Astrocyte (in vitro differentiated cells and primary cell): ENCODE measurements around the gene PEMT. TPM values are rescaled to one million over a fixed set of nuclear protein-coding genes. Genes with fewer than 3 reads are reported as not detected.

Experiments
- DNase-seq: peaks from one replicate; pipeline ENCODE4 v3.0.0-alpha.2; 2010; ENCODE audit warnings: low read depth
- FAIRE-seq: peaks from 2 replicates; lab custom pipeline; 2011; peaks lifted over from hg19 to GRCh38; lab: Jason Lieb, UNC
- H2AFZ ChIP-seq: 2 replicates; pipeline ENCODE4 v1.6.0; 2012; ENCODE audit warnings: low read depth, low read length, inconsistent platforms
- H3K27ac ChIP-seq: 2 replicates; pipeline ENCODE4 v1.5.1; 2011; ENCODE audit warnings: low read depth, low read length, inconsistent platforms
- H3K27me3 ChIP-seq: 2 replicates; pipeline ENCODE4 v1.6.0; 2011; ENCODE audit warnings: low read length, inconsistent platforms; ENCODE audit not compliant: insufficient read depth
- H3K36me3 ChIP-seq: 2 replicates; pipeline ENCODE4 v1.5.1; 2011; ENCODE audit warnings: low read length, inconsistent platforms; ENCODE audit not compliant: insufficient read depth
- H3K4me1 ChIP-seq: 2 replicates; pipeline ENCODE4 v1.5.1; 2011; ENCODE audit warnings: low read length, inconsistent platforms; ENCODE audit not compliant: insufficient read depth
- H3K4me2 ChIP-seq: 2 replicates; pipeline ENCODE4 v1.6.0; 2012; ENCODE audit warnings: low read length, inconsistent platforms
- H3K4me3 ChIP-seq: 2 replicates; pipeline ENCODE4 v1.5.1; 2011; ENCODE audit warnings: low read depth, mild to moderate bottlenecking, low read length, inconsistent platforms; ENCODE audit not compliant: insufficient read depth
- H3K79me2 ChIP-seq: 2 replicates; pipeline ENCODE4 v1.6.0; 2012; ENCODE audit warnings: mild to moderate bottlenecking, low read length, inconsistent platforms; ENCODE audit not compliant: insufficient read depth
- H3K9ac ChIP-seq: 2 replicates; pipeline ENCODE4 v1.6.0; 2012; ENCODE audit warnings: mild to moderate bottlenecking, low read length, inconsistent platforms
- H3K9me3 ChIP-seq: 2 replicates; pipeline ENCODE4 v1.5.1; 2012; ENCODE audit warnings: low read depth, mild to moderate bottlenecking, low read length, inconsistent platforms; ENCODE audit not compliant: insufficient read depth
- H4K20me1 ChIP-seq: 2 replicates; pipeline ENCODE4 v1.6.0; 2012; ENCODE audit warnings: low read length, inconsistent platforms; ENCODE audit not compliant: insufficient read depth
- H3K27ac Mint-ChIP-seq: one replicate; pipeline ENCODE4 v1.8.0; 2021; ENCODE audit warnings: mild to moderate bottlenecking, mixed read lengths; ENCODE audit not compliant: unreplicated experiment
- H3K27me3 Mint-ChIP-seq: one replicate; pipeline ENCODE4 v1.8.0; 2021; ENCODE audit warnings: low read depth, mixed read lengths; ENCODE audit not compliant: unreplicated experiment
- H3K36me3 Mint-ChIP-seq: one replicate; pipeline ENCODE4 v1.8.0; 2021; ENCODE audit warnings: low read depth, mixed read lengths; ENCODE audit not compliant: unreplicated experiment
- H3K4me1 Mint-ChIP-seq: one replicate; pipeline ENCODE4 v1.8.0; 2021; ENCODE audit warnings: low read depth, mixed read lengths; ENCODE audit not compliant: unreplicated experiment
- H3K4me3 Mint-ChIP-seq: one replicate; pipeline ENCODE4 v1.8.0; 2021; ENCODE audit warnings: mild to moderate bottlenecking, moderate library complexity, mixed read lengths; ENCODE audit not compliant: unreplicated experiment
- H3K9me3 Mint-ChIP-seq: one replicate; pipeline ENCODE4 v1.8.0; 2021; ENCODE audit warnings: mild to moderate bottlenecking, mixed read lengths; ENCODE audit not compliant: unreplicated experiment
- CTCF ChIP-seq: IDR thresholded peaks from 2 replicates; pipeline ENCODE4 v1.5.1; 2011; ENCODE audit warnings: low read depth, mild to moderate bottlenecking, inconsistent platforms, low read length, moderate library complexity; ENCODE audit not compliant: insufficient read depth
- EZH2 ChIP-seq: IDR thresholded peaks from 2 replicates; pipeline ENCODE4 v1.6.1; 2012; ENCODE audit warnings: mild to moderate bottlenecking, low read length, inconsistent platforms; ENCODE audit not compliant: insufficient read depth
- total RNA-seq: library from RNA; stranded (reverse); gene quantifications from 2 replicates; pipeline ENCODE4 v1.2.1, GENCODE V29; 2021

The PEMT gene
- total RNA-seq, 1 donor from 2014 or later, result 19.5 TPM

GRCh38 chr17:17564323-17564722, 27.2 kb downstream of the PEMT start:
- H3K27ac ChIP-seq, result no peak overlapping the region
- no peaks in the 10 kb centered on the region for H3K79me2 ChIP-seq
- Mint-ChIP-seq H3K36me3 (peaks cover 2% of the 10 kb centered on the region), H3K4me3 (no peak overlapping the region), H3K4me1 (no peaks in the 10 kb centered on the region), H3K27ac (no peak overlapping the region), H3K9me3 (no peaks in the 10 kb centered on the region), H3K27me3 (peaks cover 27% of the 10 kb centered on the region)
- H4K20me1 ChIP-seq, result peaks cover 65% of the 10 kb centered on the region
- H3K9me3 ChIP-seq, result no peaks in the 10 kb centered on the region
- no peak overlapping the region for H3K4me2 ChIP-seq
- no peak overlapping the region for H3K9ac ChIP-seq
- H3K4me3 ChIP-seq, result no peak overlapping the region
- DNase-seq (no peak), FAIRE-seq (no peak)
- H3K27me3 ChIP-seq, result no peaks in the 10 kb centered on the region
- TF ChIP-seq EZH2 (no peak), CTCF (no peak)
- no peaks in the 10 kb centered on the region for H3K36me3 ChIP-seq
- H2AFZ ChIP-seq, result no peak overlapping the region
- H3K4me1 ChIP-seq, result no peaks in the 10 kb centered on the region

- Histone ChIP-seq H3K4me2 (no peak overlapping the region), H3K27ac (no peak overlapping the region), H3K79me2 (no peaks in the 10 kb centered on the region), H3K36me3 (no peaks in the 10 kb centered on the region), H3K4me3 (no peak overlapping the region), H4K20me1 (peaks cover 65% of the 10 kb centered on the region), H3K4me1 (no peaks in the 10 kb centered on the region), H3K27me3 (no peaks in the 10 kb centered on the region), H2AFZ (no peak overlapping the region), H3K9ac (no peak overlapping the region), H3K9me3 (no peaks in the 10 kb centered on the region)
- Mint-ChIP-seq H3K9me3 (no peaks in the 10 kb centered on the region), H3K27me3 (peaks cover 27% of the 10 kb centered on the region), H3K27ac (no peak overlapping the region), H3K4me1 (no peaks in the 10 kb centered on the region), H3K4me3 (no peak overlapping the region), H3K36me3 (peaks cover 2% of the 10 kb centered on the region)
- FAIRE-seq (no peak), DNase-seq (no peak)
- TF ChIP-seq CTCF (no peak), EZH2 (no peak)
Observed at GRCh38 chr17:17563530-17563929, 28.0 kb downstream of the PEMT start.

DNA sequence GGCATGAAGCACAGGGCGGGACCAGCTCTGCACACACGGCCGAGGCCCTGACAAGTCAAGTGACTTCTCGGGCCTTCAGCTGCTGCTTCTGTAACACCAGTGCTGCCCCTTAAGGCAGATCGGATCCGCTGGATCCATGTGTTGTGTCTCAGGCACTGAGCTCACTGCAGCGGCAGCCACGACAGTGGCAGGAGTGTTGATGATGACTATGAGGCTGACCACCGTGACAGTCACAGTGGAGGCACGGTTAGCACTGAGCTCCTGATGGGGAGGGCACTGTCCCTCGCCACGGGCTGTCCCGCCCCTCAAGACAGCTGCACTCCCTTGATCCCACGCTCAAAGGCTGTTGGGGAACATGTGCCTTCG, 29.4 kb downstream of the PEMT start:
- no peak for FAIRE-seq
- H3K27me3 Mint-ChIP-seq, result peaks cover 23% of the 10 kb centered on the region
- no peak overlapping the region for H2AFZ ChIP-seq

More for the DNA sequence above, 29.4 kb downstream of the PEMT start:
- Histone ChIP-seq H3K9me3 (no peaks in the 10 kb centered on the region), H3K4me1 (no peaks in the 10 kb centered on the region), H3K4me2 (no peak overlapping the region), H3K27ac (no peak overlapping the region), H3K27me3 (no peaks in the 10 kb centered on the region), H4K20me1 (peaks cover 55% of the 10 kb centered on the region), H3K9ac (no peak overlapping the region), H3K4me3 (no peak overlapping the region), H3K79me2 (no peaks in the 10 kb centered on the region), H3K36me3 (no peaks in the 10 kb centered on the region)
- no peak overlapping the region for H3K4me3 Mint-ChIP-seq
- TF ChIP-seq CTCF (no peak), EZH2 (no peak)
- H3K9me3 Mint-ChIP-seq, result no peaks in the 10 kb centered on the region
- no peak for DNase-seq
- no peaks in the 10 kb centered on the region for H3K4me1 Mint-ChIP-seq
- H3K27ac Mint-ChIP-seq, result no peak overlapping the region
- peaks cover 2% of the 10 kb centered on the region for H3K36me3 Mint-ChIP-seq
